NOMO-1 treated with DMSO at 0.1 percent for 48 hours (cell line): ENCODE data around the gene SNRPN.
"Not testable (repeated sequence)": the region's sequence is repeated elsewhere in the genome, so short reads cannot be mapped to it uniquely, and the experiment has no call there.

ENCODE experiments used
- DNase-seq: peaks from one replicate; lab custom pipeline; 2025; ENCODE audit not compliant: unreplicated experiment; lab: John Stamatoyannopoulos, UW

The SNRPN gene

DNA sequence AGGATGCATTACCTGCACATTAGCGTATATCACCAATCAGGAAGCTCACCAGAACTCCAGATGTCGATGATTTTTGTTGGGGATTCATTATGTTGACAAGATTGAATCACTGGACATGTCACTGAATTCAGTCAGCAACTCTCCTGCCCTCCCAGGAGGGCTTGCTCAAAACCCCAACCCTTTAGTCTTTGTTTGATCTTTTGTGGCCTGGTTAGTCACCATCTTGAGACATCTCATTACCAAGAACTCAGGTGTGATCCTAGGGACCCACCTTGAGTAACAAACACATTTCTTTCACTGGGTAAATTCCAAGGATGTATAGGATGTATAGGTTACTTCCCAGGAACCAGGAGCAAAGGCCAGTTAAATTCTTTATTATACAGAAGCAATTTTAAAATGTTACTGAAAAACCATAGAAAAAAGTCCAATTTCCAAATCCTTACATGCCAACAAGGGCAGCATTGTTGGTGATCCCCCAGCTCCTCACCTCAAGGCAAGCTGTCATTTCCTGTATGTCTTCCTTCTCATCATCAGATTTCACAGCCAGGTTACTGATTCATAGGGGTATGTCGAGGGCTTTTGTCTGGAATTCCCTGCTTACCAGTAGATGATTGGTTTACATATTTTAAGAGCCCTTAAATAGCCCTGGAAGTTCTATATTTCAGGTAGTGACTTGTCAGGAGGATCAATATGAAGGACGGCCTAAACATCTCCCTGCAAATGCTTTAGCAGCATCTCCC, 11.7 kb downstream of the SNRPN start:
- no peak for DNase-seq

DNA sequence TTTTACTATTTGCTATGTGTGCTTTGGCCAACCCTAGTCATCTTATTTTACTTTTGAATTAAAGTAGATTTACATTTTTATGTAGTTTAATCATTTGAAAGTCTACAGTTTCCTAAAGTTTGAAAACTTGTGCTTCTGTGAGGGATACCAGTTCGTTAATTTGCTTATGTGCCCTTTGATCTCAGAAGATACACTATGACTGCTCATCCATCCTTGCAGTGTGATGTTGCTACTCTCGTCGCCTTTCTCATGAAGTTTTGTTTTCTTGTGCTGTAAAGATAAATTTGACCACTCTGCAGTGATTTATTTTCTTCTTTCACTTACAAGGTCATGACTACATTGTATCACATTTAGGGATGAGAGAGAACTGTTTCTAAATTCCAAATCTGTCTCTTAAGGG, 16.3 kb downstream of the SNRPN start:
- DNase-seq = no peak

DNA sequence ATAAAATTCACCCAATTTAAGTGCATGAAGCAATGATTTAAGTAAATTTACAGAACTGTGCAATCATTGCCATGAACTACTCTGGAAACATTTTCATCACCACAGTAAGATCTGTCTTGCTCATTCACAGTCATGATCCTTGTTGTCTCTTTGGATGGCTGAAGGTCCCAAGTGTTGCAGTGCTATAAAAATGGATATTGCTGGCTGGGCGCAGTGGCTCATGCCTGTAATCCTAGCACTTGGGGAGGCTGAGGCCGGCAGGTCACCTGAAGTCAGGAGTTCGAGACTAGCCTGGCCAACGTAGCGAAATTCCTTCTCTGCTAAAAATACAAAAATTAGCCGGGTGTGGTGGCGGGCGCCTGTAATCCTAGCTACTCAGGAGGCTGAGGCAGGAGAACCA, 17.0 kb downstream of the SNRPN start:
- no peak for DNase-seq

DNA sequence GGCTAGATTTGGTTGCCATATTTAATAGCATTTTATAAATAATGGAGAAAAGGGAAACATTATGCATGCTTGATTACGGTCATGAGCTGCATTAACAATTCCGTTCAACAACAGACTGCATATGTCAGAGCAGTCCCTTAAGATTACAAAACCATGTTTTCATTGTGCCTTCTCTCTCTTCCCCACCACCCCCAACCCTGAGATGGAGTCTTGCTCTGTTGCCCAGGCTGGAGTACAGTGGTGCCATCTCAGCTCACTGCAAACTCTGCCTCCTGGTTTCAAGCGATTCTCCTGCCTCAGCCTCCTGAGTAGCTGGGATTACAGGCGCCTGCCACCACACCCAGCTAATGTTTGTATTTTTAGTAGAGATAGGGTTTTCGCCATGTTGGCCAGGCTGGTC, 17.9 kb downstream of the SNRPN start:
- not testable (repeated sequence) for DNase-seq

DNA sequence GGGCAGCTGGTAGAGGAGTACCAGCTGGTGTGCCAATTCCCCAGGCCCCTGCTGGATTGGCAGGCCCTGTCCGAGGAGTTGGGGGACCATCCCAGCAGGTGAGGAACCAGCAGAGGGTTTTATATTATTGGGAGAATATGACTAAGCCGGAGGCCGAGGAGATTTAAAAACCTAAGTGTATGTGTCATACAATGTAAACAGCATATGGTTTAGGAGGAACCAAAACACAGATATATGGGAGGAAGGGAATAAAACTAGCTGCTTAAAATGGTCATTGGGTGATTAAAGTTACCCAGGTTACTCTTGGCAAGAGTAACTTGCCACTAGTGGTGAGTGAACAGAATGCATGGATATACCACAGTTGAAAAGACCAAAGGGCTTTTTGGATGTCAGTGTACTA, 22.1 kb downstream of the SNRPN start:
- DNase-seq = no peak

DNA sequence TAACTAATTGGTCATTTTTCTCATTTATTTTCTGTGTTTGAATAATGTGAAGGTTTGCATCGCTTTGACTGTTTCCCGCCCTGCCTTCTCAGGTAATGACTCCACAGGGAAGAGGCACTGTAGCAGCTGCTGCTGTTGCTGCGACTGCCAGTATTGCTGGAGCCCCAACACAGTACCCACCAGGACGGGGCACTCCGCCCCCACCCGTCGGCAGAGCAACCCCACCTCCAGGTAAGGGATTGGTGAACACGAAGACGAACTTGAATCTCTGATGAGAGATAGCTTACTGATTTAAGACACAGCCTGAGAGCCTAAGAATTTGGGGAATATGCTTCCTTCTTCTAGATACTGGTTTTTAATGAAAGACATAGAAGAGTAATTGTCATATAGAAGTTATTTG, 22.9 kb downstream of the SNRPN start:
- DNase-seq = no peak

DNA sequence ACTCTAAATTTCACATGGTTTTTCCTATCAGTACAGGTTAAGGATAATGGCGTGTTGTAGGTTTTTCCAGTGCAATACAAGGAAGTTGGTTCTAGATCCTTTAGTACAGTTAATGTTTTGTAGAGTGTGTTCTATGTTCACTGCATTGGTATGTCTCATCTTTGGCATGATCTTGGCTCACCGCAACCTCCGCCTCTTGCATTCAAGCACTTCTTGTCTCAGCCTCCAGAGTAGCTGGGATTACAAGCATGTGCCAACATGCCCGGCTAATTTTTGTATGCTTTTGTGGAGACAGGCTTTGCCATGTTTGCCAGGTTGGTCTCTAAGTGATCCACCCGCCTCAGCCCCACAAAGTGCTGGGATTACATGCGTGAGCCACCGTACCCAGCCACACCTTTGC, 30.4 kb downstream of the SNRPN start:
- no peak for DNase-seq

DNA sequence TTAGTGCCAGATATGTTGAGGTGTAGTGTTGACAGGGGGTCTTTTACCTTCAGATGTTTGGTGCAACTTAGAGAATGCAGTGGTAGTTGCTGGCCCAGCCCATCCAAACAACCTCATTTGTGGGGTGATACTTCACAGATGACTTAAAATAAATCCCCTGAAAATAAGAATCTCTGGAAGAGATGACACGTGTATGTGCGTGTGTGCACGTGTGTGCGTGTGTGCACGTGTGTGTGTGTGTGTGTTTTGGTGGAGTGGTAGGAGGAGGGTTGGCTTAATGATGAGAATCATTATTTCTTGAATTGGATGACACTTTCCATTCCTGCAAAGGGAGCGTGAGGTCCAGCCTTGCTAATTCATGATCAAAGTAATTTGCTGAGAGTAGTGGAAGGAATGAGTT, 31.9 kb downstream of the SNRPN start:
- DNase-seq = no peak

DNA sequence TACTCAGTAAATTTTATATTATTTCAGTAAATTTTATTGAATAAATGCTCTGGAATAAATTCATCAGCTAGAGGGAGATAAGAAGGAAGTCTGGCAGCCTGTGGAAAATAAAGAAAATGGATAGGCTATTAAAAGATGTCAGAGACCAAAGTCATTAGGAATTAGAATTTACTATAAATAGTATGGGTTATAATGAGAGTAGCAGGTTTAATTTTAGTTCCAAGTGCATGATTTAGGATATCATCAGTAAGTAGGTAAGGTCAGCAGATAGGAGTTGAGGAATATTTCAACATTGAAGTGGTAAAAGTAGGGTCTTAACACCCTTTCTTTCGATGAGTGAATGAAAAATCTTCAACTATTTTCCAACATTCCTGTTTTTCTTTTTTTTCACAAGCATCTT, 64.6 kb downstream of the SNRPN start:
- DNase-seq = no peak

DNA sequence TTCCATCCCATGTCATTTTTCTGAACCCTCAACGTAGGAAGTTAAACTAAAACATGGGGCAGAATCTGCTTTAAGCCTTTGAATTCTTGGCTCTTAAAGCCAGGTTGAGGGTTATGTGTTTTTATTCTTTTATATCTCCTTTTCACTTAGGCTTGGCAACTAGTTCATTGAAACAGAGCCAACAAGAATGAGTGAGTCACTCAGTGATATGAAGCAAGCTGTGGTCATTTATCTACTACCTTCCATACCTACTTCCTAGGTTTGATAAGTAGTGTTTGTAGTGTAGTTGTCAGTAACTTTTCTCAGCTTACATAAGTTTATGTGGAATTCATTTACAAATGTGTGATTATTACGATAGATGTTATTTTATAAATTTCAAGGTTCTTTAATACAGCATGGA, 67.4 kb downstream of the SNRPN start:
- DNase-seq = no peak
